NT2/D1 (cell line): ENCODE results near the gene RRAGB.

Experiments
- SUZ12 ChIP-seq: IDR thresholded peaks from 2 replicates; pipeline ENCODE4 v1.6.1; 2011; ENCODE audit not compliant: insufficient read length, insufficient read depth; ENCODE audit errors: extremely low read depth
- YY1 ChIP-seq: IDR thresholded peaks from 2 replicates; pipeline ENCODE4 v1.6.1; 2011; ENCODE audit not compliant: insufficient read length, insufficient read depth

DNA sequence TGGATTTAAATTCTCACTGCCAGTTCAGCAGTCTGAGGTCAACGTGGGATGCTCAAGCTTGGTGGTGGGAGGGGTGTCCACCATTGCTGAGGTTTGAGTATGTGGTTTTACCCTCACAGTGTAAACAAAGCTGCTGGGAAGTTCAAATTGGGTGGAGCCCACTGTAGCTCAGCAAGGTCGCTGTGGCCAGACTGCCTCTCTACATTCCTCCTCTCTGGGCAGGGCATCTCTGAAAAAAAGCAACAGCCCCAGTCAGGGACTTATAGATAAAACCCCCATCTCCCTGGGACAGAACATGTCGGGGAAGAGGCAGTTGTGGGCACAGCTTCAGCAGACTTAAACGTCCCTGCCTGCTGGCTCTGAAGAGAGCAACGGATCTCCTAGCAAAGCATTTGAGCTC lies 14.9 kb upstream of the RRAGB start:
- no peak for TF ChIP-seq YY1
- no peak for TF ChIP-seq SUZ12
